GM10248 (cell line): ENCODE data around the gene DPYD.

Experiments used
- CTCF ChIA-PET: fragments of 300-600 bp; sonication (Branson Sonifier 250); formaldehyde crosslinking; extraction: SDS; loops from one replicate; lab custom pipeline; 2021; ENCODE audit warnings: antibody characterized with exemption; lab: Yijun Ruan, JAX
- POLR2A ChIA-PET: fragments of 350-650 bp; sonication (Branson Sonifier 250); formaldehyde crosslinking; extraction: SDS; loops from one replicate; lab custom pipeline; 2020; ENCODE audit warnings: antibody characterized with exemption; lab: Yijun Ruan, JAX
- DNase-seq: peaks from one replicate; pipeline ENCODE4 v3.0.0; 2012; ENCODE audit errors: extremely low spot score
- CTCF ChIP-seq: IDR thresholded peaks from 2 replicates; pipeline ENCODE4 v1.5.1; 2012; ENCODE audit warnings: mild to moderate bottlenecking, low read depth; ENCODE audit errors: extremely low read depth, missing control alignments, control extremely low read depth

DPYD gene

GRCh38 chr1:97853221-97853620, 67.6 kb downstream of the DPYD start:
- ChIA-PET POLR2A (no interaction called here), CTCF (interaction anchor here (1.1 kb wide), 1 partner anchor 10 kb away, joined by 3 read pairs; no protein-coding TSS in a partner anchor)
- no peak for DNase-seq
- no peak for TF ChIP-seq CTCF

- no peak for DNase-seq
- CTCF ChIA-PET, result interaction anchor here (0.8 to 1.4 kb wide), 5 partner anchors 8 to 204 kb away, joined by 3 to 4 read pairs (median 3); no protein-coding TSS in a partner anchor
- no peak for TF ChIP-seq CTCF
- POLR2A ChIA-PET, result no interaction called here
Measured at GRCh38 chr1:97849345-97850340, 71.2 kb downstream of the DPYD start.

- DNase-seq, result no peak
- CTCF ChIA-PET, result no interaction called here
- no peak for TF ChIP-seq CTCF
- POLR2A ChIA-PET, result no interaction called here
Measured at GRCh38 chr1:97845805-97846204, 75.0 kb downstream of the DPYD start.

GRCh38 chr1:97844552-97845089, 76.2 kb downstream of the DPYD start:
- no peak for DNase-seq
- no peak for TF ChIP-seq CTCF
- POLR2A ChIA-PET, result no interaction called here
- CTCF ChIA-PET, result no interaction called here

- ChIA-PET POLR2A (no interaction called here), CTCF (no interaction called here)
- no peak for DNase-seq
- no peak for TF ChIP-seq CTCF
Measured at GRCh38 chr1:97841338-97841737, 79.5 kb downstream of the DPYD start.

GRCh38 chr1:97837161-97837560, 83.7 kb downstream of the DPYD start:
- ChIA-PET POLR2A (no interaction called here), CTCF (no interaction called here)
- DNase-seq, result no peak
- no peak for TF ChIP-seq CTCF
